HepG2 (cell line): ENCODE data around the gene CEP120. TPM values are rescaled to one million over a fixed set of nuclear protein-coding genes. Genes with fewer than 3 reads are reported as not detected.

Source experiments
- ATAC-seq: fragments of 200-7000 bp; cut with Tn5 transposase; 3 replicates; pipeline ENCODE4 v1.9.1; 2020; ENCODE audit warnings: mild to moderate bottlenecking, moderate library complexity
- BruUV-seq: library from RNA; stranded (reverse); fragments of 400-500 nt; replicated peaks from 2 replicates; lab custom pipeline; 2021; lab: Mats Ljungman, UMichigan
- CTCF ChIA-PET: fragments of 300-600 bp; formaldehyde crosslinking; extraction: SDS; loops from one replicate; lab custom pipeline; 2021; ENCODE audit warnings: low total read pairs, inconsistent platforms, low intra/inter-chr PET ratio; lab: Yijun Ruan, JAX
- POLR2A ChIA-PET: fragments of 350-600 bp; sonication (Branson Sonifier 250); formaldehyde crosslinking; loops from one replicate; lab custom pipeline; 2020; ENCODE audit warnings: antibody characterized with exemption, inconsistent platforms; lab: Yijun Ruan, JAX
- DNase-seq: peaks from one replicate; pipeline ENCODE4 v3.0.0-alpha.2; 2015; ENCODE audit warnings: low spot score
- FAIRE-seq: peaks from 3 replicates; lab custom pipeline; 2011; peaks lifted over from hg19 to GRCh38; lab: Jason Lieb, UNC
- H2AFZ ChIP-seq: one replicate; pipeline ENCODE4 v1.6.1; 2011; ENCODE audit warnings: low read length, inconsistent platforms
- H3K27ac ChIP-seq: fragments of 300-600 bp; 3 replicates; pipeline ENCODE4 v1.8.0; 2011; ENCODE audit warnings: mixed run types, mild to moderate bottlenecking, mixed read lengths, low read length, inconsistent platforms; ENCODE audit not compliant: insufficient read depth; ENCODE audit errors: extremely low read length
- H3K27me3 ChIP-seq, 2 experiments: fragments of 200-600 bp in 1 of 2; 2 replicates in 1 of 2; 3 replicates in 1 of 2; pipeline versions ENCODE4 v1.6.0 to v1.8.0; 2011; ENCODE audit warnings: low read length in 2 of 2, mild to moderate bottlenecking in 2 of 2, moderate library complexity in 2 of 2, inconsistent platforms in 1 of 2; ENCODE audit not compliant: insufficient read depth in 2 of 2, control insufficient read depth in 1 of 2
- H3K36me3 ChIP-seq, 2 experiments: fragments of 200-600 bp in 1 of 2; replicated peaks in 1 of 2; 2 replicates in 1 of 2; 3 replicates in 1 of 2; pipeline versions ENCODE4 v1.5.1 to v1.8.0; 2011; ENCODE audit warnings: low read length in 2 of 2, inconsistent platforms in 1 of 2; ENCODE audit not compliant: insufficient read depth in 2 of 2, control insufficient read depth in 1 of 2
- H3K4me1 ChIP-seq: 2 replicates; pipeline ENCODE4 v1.5.1; 2012; ENCODE audit warnings: low read length, inconsistent platforms; ENCODE audit not compliant: insufficient read depth
- H3K4me2 ChIP-seq: 2 replicates; pipeline ENCODE4 v1.6.0; 2011; ENCODE audit warnings: low read depth, low read length, inconsistent platforms
- H3K4me3 ChIP-seq, 3 experiments: fragments of 200-600 bp in 1 of 3; sonication (generic), shearing (Covaris generic) in 1 of 3; replicated peaks in 1 of 3; 2 replicates each; pipeline ENCODE4 v1.5.1; 2011 to 2016; ENCODE audit warnings: low read length in 3 of 3, inconsistent platforms in 2 of 3, low read depth in 2 of 3, mild to moderate bottlenecking in 2 of 3, control low read depth in 1 of 3, mixed read lengths in 1 of 3; ENCODE audit not compliant: insufficient read depth in 1 of 3
- H3K79me2 ChIP-seq: one replicate; pipeline ENCODE4 v1.6.1; 2011; ENCODE audit warnings: low read length, inconsistent platforms; ENCODE audit not compliant: insufficient read depth
- H3K9ac ChIP-seq: 2 replicates; pipeline ENCODE4 v1.6.0; 2011; ENCODE audit warnings: mild to moderate bottlenecking, low read depth, low read length, inconsistent platforms; ENCODE audit not compliant: insufficient read depth
- H3K9me3 ChIP-seq: 2 replicates; pipeline ENCODE4 v1.5.1; 2012; ENCODE audit warnings: mild to moderate bottlenecking, low read length
- H4K20me1 ChIP-seq: 2 replicates; pipeline ENCODE4 v1.6.0; 2011; ENCODE audit warnings: inconsistent platforms, mild to moderate bottlenecking, low read length, moderate library complexity; ENCODE audit not compliant: insufficient read depth
- ELF3 ChIP-seq: IDR thresholded peaks from 2 replicates; pipeline ENCODE4 v1.6.1; 2016; ENCODE audit warnings: missing genetic modification reagents, missing compliant biosample characterization
- HBP1 ChIP-seq: IDR thresholded peaks from 2 replicates; pipeline ENCODE4 v1.6.1; 2016; ENCODE audit warnings: low read depth, control low read depth
- ZNF260 ChIP-seq: sonication (generic); formaldehyde crosslinking; IDR thresholded peaks from 2 replicates; pipeline ENCODE4 v1.4.0; 2020; ENCODE audit warnings: missing genetic modification reagents, low read depth, mild to moderate bottlenecking, borderline replicate concordance
- ZNF292 ChIP-seq: sonication (generic); formaldehyde crosslinking; IDR thresholded peaks from 2 replicates; pipeline ENCODE4 v1.8.1; 2022; ENCODE audit warnings: mild to moderate bottlenecking, low read depth, missing genetic modification reagents, borderline replicate concordance
- ZNF710 ChIP-seq: sonication (generic); formaldehyde crosslinking; IDR thresholded peaks from 2 replicates; pipeline ENCODE4 v1.5.0; 2020; ENCODE audit warnings: mild to moderate bottlenecking, missing genetic modification reagents, borderline replicate concordance
- WGBS: methylation state at CpG from one replicate; pipeline ENCODE4 v1.1.6; 2017; ENCODE audit warnings: low lambda C conversion rate; 5-methylcytosine and 5-hydroxymethylcytosine counted together
- in situ Hi-C: cut with HindIII; loops from 2 replicates; pipeline ENCODE4 v1.10.0; 2017; ENCODE audit warnings: low pct_unique_long_range_greater_than_20kb; ENCODE audit not compliant: extremely low pct_ligation_motif_present
- intact Hi-C: fragments of 100-400 bp; cut with micrococcal nuclease; formaldehyde crosslinking; loops from one replicate; pipeline ENCODE4 v1.10.0; 2022; ENCODE audit not compliant: unreplicated experiment
- polyA plus RNA-seq, 8 experiments: library from polyadenylated mRNA; depleted of rRNA in 3 of 8; stranded (reverse) in 7 of 8; unstranded in 1 of 8; fragments of >200 nt; fragmentation: Illumina TruSeq in 4 of 8; extraction: Trizol in 4 of 8; gene quantifications; 2 replicates each; pipeline versions ENCODE4 v1.2.1 to v1.2.3, GENCODE V29; 2011 to 2016; ENCODE audit warnings: low read depth in 4 of 8, missing spikeins in 1 of 8, mixed read lengths in 1 of 8; ENCODE audit not compliant: insufficient read depth in 1 of 8
- total RNA-seq, 5 experiments: library from RNA; depleted of rRNA; stranded (reverse); fragments of >200 nt; fragmentation: Illumina TruSeq; extraction: Trizol; gene quantifications; 2 replicates each; pipeline ENCODE4 v1.2.3, GENCODE V29; 2016; ENCODE audit warnings: low read depth in 1 of 5
- TF ChIP-seq, protein P1 (sequence below): sonication (generic); formaldehyde crosslinking; conservative IDR thresholded peaks from 2 replicates; pipeline ENCODE4 v1.8.0; 2022; ENCODE audit warnings: missing genetic modification reagents
- TF ChIP-seq, protein P2 (sequence below): sonication (generic); formaldehyde crosslinking; IDR thresholded peaks from 2 replicates; pipeline ENCODE4 v1.4.0; 2020; ENCODE audit warnings: mild to moderate bottlenecking, missing genetic modification reagents

Gene CEP120
- total and polyA plus RNA-seq, 2 of the 13 experiments (the other 11 are each of a cell fraction or from before 2014, with no cell fraction given), result 8.0 to 14.7 TPM

DNA sequence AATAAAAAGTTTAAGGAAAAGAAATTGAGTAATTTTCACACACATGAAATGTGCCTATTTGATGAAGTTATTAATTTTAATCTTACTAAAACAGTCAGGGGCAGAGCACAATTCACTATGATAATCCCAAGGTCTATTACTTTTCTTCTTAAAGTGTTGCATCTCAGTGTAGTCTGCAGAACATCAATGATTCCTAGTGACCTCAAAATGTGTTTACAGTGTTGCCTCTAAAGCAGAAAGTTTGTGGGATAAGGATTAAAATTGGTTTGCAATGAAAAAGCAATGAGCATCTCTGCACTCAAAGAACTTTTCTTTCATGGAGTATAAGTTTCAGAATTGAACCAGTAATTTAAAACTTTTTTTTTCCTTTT lies 63.0 kb downstream of the CEP120 start (continued):
- TF ChIP-seq ZNF260 (CRISPR knock-in tag), result no peak
- TF ChIP-seq, all 625 proteins: peak for 0

DNA sequence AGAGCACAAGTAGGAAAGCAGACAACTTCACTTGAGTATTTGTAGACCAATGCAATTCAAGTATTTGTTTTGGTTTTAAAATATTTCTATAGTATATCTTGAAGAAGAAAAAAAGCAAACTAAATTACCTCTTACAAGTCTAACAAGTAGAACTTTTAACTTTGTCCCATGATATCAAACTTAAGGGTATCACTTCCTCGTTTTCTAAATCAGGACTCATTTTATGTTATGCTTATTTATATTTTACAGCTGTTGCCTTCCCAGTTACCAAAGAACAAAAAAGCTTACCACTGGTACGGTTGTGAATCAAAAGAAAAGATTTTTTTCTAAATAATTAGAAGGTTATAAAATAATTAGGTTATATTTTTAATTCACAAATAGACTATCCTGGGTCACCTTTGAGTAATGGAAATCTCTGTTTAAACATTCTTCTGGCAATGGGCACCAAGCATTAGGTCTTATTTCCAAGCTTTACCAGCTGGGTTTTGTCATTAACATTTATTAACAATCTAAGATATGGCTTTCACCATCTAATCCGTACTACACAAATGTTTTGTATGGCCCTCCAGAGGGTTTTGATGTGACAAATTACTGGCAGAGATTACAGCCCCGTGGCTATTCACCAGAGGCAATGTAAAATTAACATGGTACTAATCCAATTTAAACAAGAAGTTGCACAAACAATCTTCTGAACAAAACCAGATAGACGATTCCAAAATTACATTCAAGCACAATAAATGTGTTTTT lies 63.6 kb downstream of the CEP120 start:
- 94% methylated on average over 5 of the region's 5 CpGs for WGBS
- H3K27ac ChIP-seq, result no peak overlapping the region
- H3K27me3 ChIP-seq, result no peaks in the 10 kb centered on the region
- ChIA-PET CTCF (no interaction called here), POLR2A (no interaction called here)
- H3K4me3 ChIP-seq, result no peak overlapping the region
- H3K79me2 ChIP-seq, result no peaks in the 10 kb centered on the region
- no peak overlapping the region for H3K4me2 ChIP-seq
- no peak overlapping the region for H2AFZ ChIP-seq
- ATAC-seq (no peak), FAIRE-seq (no peak), DNase-seq (no peak)
- H3K4me1 ChIP-seq, result no peaks in the 10 kb centered on the region
- peaks cover 0 to 5% of the 10 kb centered on the region in 2 experiments; a peak in 1 of 5 replicates for H3K36me3 ChIP-seq
- H3K9ac ChIP-seq, result no peak overlapping the region
- in situ Hi-C loops (no loop called here), intact Hi-C loops (no loop called here)
- BruUV-seq, result no TSS peak
- no peaks in the 10 kb centered on the region for H4K20me1 ChIP-seq
- H3K9me3 ChIP-seq, result no peaks in the 10 kb centered on the region
- TF ChIP-seq ZNF292 (no peak), ELF3 (CRISPR knock-in tag) (no peak), ZNF710 (CRISPR knock-in tag) (no peak), HBP1 (no peak)
- TF ChIP-seq, protein P1, sequence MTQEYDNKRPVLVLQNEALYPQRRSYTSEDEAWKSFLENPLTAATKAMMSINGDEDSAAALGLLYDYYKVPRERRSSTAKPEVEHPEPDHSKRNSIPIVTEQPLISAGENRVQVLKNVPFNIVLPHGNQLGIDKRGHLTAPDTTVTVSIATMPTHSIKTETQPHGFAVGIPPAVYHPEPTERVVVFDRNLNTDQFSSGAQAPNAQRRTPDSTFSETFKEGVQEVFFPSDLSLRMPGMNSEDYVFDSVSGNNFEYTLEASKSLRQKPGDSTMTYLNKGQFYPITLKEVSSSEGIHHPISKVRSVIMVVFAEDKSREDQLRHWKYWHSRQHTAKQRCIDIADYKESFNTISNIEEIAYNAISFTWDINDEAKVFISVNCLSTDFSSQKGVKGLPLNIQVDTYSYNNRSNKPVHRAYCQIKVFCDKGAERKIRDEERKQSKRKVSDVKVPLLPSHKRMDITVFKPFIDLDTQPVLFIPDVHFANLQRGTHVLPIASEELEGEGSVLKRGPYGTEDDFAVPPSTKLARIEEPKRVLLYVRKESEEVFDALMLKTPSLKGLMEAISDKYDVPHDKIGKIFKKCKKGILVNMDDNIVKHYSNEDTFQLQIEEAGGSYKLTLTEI (CRISPR knock-in tag), result no peak
- TF ChIP-seq, protein P2, sequence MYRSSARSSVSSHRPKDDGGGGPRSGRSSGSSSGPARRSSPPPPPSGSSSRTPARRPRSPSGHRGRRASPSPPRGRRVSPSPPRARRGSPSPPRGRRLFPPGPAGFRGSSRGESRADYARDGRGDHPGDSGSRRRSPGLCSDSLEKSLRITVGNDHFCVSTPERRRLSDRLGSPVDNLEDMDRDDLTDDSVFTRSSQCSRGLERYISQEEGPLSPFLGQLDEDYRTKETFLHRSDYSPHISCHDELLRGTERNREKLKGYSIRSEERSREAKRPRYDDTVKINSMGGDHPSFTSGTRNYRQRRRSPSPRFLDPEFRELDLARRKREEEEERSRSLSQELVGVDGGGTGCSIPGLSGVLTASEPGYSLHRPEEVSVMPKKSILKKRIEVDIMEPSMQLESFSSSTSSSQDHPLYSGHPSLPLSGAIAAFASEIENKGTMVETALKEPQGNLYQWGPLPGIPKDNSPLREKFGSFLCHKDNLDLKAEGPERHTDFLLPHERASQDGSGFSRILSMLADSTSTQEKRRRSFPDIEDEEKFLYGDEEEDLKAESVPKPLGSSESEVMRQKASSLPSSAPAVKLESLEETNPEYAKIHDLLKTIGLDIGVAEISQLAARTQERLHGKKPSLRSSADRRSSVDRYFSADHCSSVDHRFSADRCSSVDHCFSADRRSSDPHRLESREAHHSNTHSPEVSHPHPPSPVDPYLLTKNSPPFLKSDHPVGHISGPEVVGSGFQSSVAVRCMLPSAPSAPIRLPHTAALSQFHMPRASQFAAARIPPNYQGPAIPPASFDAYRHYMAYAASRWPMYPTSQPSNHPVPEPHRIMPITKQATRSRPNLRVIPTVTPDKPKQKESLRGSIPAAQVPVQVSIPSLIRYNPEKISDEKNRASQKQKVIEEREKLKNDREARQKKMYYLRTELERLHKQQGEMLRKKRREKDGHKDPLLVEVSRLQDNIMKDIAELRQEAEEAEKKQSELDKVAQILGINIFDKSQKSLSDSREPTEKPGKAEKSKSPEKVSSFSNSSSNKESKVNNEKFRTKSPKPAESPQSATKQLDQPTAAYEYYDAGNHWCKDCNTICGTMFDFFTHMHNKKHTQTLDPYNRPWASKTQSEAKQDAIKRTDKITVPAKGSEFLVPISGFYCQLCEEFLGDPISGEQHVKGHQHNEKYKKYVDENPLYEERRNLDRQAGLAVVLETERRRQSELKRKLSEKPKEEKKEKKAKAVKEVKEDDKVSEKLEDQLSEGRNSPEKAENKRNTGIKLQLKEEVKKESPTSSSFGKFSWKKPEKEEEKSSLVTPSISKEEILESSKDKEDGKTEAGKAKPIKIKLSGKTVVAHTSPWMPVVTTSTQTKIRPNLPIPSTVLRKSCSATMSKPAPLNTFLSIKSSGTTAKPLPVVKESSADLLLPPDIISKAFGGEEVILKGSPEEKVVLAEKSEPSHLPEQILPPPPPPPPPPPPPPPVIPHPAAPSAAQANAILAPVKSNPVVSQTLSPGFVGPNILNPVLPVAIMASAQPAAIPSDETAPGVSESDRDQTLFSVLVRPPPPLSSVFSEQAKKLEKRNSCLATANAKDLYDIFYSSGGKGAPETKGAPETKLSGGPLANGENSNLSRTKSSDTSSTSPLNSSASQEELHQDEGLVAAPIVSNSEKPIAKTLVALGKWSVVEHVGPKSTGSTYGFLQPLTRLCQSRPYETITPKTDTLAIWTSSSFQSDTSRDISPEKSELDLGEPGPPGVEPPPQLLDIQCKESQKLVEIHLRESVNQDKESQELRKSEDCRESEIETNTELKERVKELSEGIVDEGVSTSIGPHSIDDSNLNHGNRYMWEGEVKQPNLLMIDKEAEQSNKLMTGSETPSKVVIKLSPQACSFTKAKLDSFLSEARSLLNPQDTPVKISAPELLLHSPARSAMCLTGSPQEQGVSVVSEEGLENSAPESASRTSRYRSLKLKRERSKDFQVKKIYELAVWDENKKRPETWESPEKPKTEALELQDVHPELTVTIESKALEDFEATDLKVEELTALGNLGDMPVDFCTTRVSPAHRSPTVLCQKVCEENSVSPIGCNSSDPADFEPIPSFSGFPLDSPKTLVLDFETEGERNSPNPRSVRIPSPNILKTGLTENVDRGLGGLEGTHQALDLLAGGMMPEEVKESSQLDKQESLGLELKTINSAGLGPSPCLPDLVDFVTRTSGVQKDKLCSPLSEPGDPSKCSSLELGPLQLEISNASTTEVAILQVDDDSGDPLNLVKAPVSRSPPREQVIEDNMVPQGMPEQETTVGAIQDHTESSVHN, result no peak
